ENCODE measurements around the gene C2orf80. TPM values are rescaled to one million over a fixed set of nuclear protein-coding genes. Genes with fewer than 3 reads are reported as not detected.

The C2orf80 gene
- total RNA-seq, 2 experiments from 2014 or later: not detected

DNA sequence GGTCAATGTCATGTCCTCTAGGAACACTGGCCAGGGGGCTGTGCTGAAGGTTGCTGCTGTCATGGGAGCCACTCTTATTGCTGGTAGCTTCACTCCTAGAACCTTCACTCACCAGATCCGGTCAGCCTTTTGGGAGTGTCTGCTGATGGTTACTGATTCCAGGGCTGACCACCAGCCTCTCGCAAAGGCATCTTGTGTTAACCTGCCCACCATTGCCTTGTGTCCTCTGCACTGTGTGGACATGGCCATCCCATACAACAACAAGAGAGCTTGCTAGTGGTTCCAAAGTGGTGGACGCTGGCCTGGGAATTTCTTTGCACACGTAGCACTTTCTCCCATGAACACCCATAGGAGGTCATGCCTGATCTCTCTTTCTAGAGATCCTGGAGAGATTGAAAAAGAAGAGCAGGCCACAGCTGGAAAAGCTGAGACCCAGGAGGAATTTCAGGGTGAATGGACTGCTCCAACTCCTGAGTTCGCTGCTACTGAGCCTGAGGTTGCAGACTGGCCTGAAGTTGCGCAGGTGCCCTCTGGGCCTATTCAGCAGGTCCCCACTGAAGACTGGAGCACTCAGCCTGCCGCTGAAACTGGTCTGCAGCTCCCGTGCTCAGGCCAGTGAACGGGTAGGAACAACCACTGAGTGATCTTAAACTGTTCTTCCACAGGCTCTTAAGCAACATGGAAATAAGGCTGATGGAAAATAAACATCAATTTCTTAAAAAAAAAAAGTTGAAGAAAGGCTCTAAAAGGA lies 18.7 kb upstream of the C2orf80 start:
- intact Hi-C loops (cut with micrococcal nuclease; ENCODE audit: unreplicated experiment): no loop called here
- no peak overlapping the region for H3K4me3 ChIP-seq (ENCODE audit: low read depth, low read length, poor library complexity, severe bottlenecking)
- CTCF ChIA-PET (ENCODE audit: unreplicated experiment): no interaction called here
- no peak for DNase-seq (ENCODE audit: low spot score)
- H3K9me2 ChIP-seq (ENCODE audit: insufficient read depth, low read length): no peaks in the 10 kb centered on the region
- no peak overlapping the region for H2AFZ ChIP-seq (ENCODE audit: low read length)
- no peaks in the 10 kb centered on the region for H3K9me3 ChIP-seq (ENCODE audit: low read length)
- H3K4me1 ChIP-seq (ENCODE audit: insufficient read depth, low read length, poor library complexity, severe bottlenecking): no peaks in the 10 kb centered on the region
- H4K20me1 ChIP-seq (ENCODE audit: insufficient read depth, low read length): no peaks in the 10 kb centered on the region
- no peak overlapping the region for H3K4me2 ChIP-seq (ENCODE audit: low read length)
- no peaks in the 10 kb centered on the region for H3K79me2 ChIP-seq (ENCODE audit: insufficient read depth, low read depth, low read length)
- BruUV-seq (replicated peaks): no TSS peak
- POLR2A ChIA-PET: interaction anchor here (1.4 kb wide), 1 partner anchor 14 kb away, joined by 4 read pairs; no protein-coding TSS in a partner anchor
- H3K27ac ChIP-seq (ENCODE audit: low read depth, low read length, poor library complexity, severe bottlenecking): no peak overlapping the region
- no peaks in the 10 kb centered on the region for H3K36me3 ChIP-seq (ENCODE audit: insufficient read depth, low read length)
- TF ChIP-seq, protein P1, sequence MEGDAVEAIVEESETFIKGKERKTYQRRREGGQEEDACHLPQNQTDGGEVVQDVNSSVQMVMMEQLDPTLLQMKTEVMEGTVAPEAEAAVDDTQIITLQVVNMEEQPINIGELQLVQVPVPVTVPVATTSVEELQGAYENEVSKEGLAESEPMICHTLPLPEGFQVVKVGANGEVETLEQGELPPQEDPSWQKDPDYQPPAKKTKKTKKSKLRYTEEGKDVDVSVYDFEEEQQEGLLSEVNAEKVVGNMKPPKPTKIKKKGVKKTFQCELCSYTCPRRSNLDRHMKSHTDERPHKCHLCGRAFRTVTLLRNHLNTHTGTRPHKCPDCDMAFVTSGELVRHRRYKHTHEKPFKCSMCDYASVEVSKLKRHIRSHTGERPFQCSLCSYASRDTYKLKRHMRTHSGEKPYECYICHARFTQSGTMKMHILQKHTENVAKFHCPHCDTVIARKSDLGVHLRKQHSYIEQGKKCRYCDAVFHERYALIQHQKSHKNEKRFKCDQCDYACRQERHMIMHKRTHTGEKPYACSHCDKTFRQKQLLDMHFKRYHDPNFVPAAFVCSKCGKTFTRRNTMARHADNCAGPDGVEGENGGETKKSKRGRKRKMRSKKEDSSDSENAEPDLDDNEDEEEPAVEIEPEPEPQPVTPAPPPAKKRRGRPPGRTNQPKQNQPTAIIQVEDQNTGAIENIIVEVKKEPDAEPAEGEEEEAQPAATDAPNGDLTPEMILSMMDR (conservative IDR thresholded peaks at IDR 0.05; ENCODE audit: low read length): no peak
- TF ChIP-seq EZH2phosphoT487 (IDR thresholded peaks at IDR 0.05; ENCODE audit: borderline replicate concordance, low read depth, low read length): no peak

DNA sequence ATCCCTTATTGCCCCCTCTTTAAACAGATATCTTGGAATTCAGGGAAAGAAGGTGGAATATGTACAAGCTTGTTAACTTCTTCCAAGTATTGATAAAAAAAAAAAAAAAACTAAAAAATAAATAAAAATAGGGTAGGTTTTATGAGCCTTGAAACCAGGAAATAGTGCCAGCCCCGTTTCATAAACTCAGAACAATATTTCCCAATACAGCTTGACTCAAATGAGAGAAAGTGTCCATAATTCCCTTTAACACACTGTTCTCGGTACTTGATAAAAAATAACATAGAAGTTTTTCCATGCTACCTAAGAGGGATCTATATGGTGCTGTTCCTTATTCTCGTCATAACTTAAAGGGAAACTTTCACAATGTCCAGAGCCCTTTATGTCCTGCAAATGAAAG lies 17.9 kb upstream of the C2orf80 start:
- Histone ChIP-seq H4K20me1 (ENCODE audit: insufficient read depth, low read length) (no peaks in the 10 kb centered on the region), H3K36me3 (ENCODE audit: insufficient read depth, low read length) (no peaks in the 10 kb centered on the region), H3K4me1 (ENCODE audit: insufficient read depth, low read length, poor library complexity, severe bottlenecking) (no peaks in the 10 kb centered on the region), H2AFZ (ENCODE audit: low read length) (no peak overlapping the region), H3K9me2 (ENCODE audit: insufficient read depth, low read length) (no peaks in the 10 kb centered on the region), H3K27ac (ENCODE audit: low read depth, low read length, poor library complexity, severe bottlenecking) (no peak overlapping the region), H3K4me3 (ENCODE audit: low read depth, low read length, poor library complexity, severe bottlenecking) (no peak overlapping the region), H3K9me3 (ENCODE audit: low read length) (no peaks in the 10 kb centered on the region), H3K79me2 (ENCODE audit: insufficient read depth, low read depth, low read length) (no peaks in the 10 kb centered on the region), H3K4me2 (ENCODE audit: low read length) (no peak overlapping the region)
- TF ChIP-seq EZH2phosphoT487 (IDR thresholded peaks at IDR 0.05; ENCODE audit: borderline replicate concordance, low read depth, low read length): no peak
- TF ChIP-seq, protein P1 (conservative IDR thresholded peaks at IDR 0.05; ENCODE audit: low read length): no peak
- DNase-seq (ENCODE audit: low spot score): no peak
- ChIA-PET POLR2A (interaction anchor here (0.7 to 1.4 kb wide), 3 partner anchors 13 to 32 kb away, joined by 3 to 4 read pairs (median 4); no protein-coding TSS in a partner anchor), CTCF (ENCODE audit: unreplicated experiment) (no interaction called here)
- intact Hi-C loops (cut with micrococcal nuclease; ENCODE audit: unreplicated experiment): no loop called here
- BruUV-seq (replicated peaks): no TSS peak

- TF ChIP-seq EZH2phosphoT487 (IDR thresholded peaks at IDR 0.05; ENCODE audit: borderline replicate concordance, low read depth, low read length): no peak
- TF ChIP-seq, protein P1 (conservative IDR thresholded peaks at IDR 0.05; ENCODE audit: low read length): no peak
- BruUV-seq (replicated peaks): no TSS peak
- intact Hi-C loops (cut with micrococcal nuclease; ENCODE audit: unreplicated experiment): no loop called here
- H3K36me3 ChIP-seq (ENCODE audit: insufficient read depth, low read length): no peaks in the 10 kb centered on the region
- H3K4me2 ChIP-seq (ENCODE audit: low read length): no peak overlapping the region
- no peaks in the 10 kb centered on the region for H3K9me3 ChIP-seq (ENCODE audit: low read length)
- ChIA-PET CTCF (ENCODE audit: unreplicated experiment) (interaction anchor here (0.5 kb wide), 1 partner anchor 55 kb away, joined by 3 read pairs; no protein-coding TSS in a partner anchor), POLR2A (no interaction called here)
- no peak overlapping the region for H2AFZ ChIP-seq (ENCODE audit: low read length)
- H4K20me1 ChIP-seq (ENCODE audit: insufficient read depth, low read length): no peaks in the 10 kb centered on the region
- H3K79me2 ChIP-seq (ENCODE audit: insufficient read depth, low read depth, low read length): no peaks in the 10 kb centered on the region
- no peak overlapping the region for H3K27ac ChIP-seq (ENCODE audit: low read depth, low read length, poor library complexity, severe bottlenecking)
- H3K9me2 ChIP-seq (ENCODE audit: insufficient read depth, low read length): no peaks in the 10 kb centered on the region
- H3K4me1 ChIP-seq (ENCODE audit: insufficient read depth, low read length, poor library complexity, severe bottlenecking): no peaks in the 10 kb centered on the region
- no peak overlapping the region for H3K4me3 ChIP-seq (ENCODE audit: low read depth, low read length, poor library complexity, severe bottlenecking)
- DNase-seq (ENCODE audit: low spot score): no peak
These were observed 14.3 kb upstream of the C2orf80 start for GRCh38 chr2:208204166-208204565.
